Forelimb muscle (tissue), 1 donor: ENCODE results near the gene PDGFD. TPM values are rescaled to one million over a fixed set of nuclear protein-coding genes. Genes with fewer than 3 reads are reported as not detected.

ENCODE experiments used
- DNase-seq: peaks from one replicate; pipeline ENCODE4 v3.0.0-alpha.2; 2013; ENCODE audit warnings: low read depth
- polyA plus RNA-seq: library from polyadenylated mRNA; unstranded; fragments of 120-200 nt; gene quantifications from one replicate; pipeline ENCODE4 v1.2.1, GENCODE V29; 2013; ENCODE audit not compliant: insufficient read length

Gene PDGFD
- polyA plus RNA-seq, 1 donor = 16.5 TPM

- DNase-seq = no peak
These were observed 205.3 kb downstream of the PDGFD start for GRCh38 chr11:103958475-103959215.

GRCh38 chr11:103953797-103954486 lies 210.0 kb downstream of the PDGFD start:
- DNase-seq = no peak

GRCh38 chr11:103949781-103950180 lies 214.2 kb downstream of the PDGFD start:
- no peak for DNase-seq

- no peak for DNase-seq
These were observed 215.7 kb downstream of the PDGFD start for GRCh38 chr11:103948187-103948763.

- DNase-seq = no peak
These were observed 216.4 kb downstream of the PDGFD start for GRCh38 chr11:103947546-103947919.

- DNase-seq = no peak
These were observed 217.0 kb downstream of the PDGFD start for GRCh38 chr11:103946793-103947545.

- DNase-seq = no peak
These were observed 219.6 kb downstream of the PDGFD start for GRCh38 chr11:103944251-103944940.

GRCh38 chr11:103942646-103943045 lies 221.3 kb downstream of the PDGFD start:
- no peak for DNase-seq

- no peak for DNase-seq
These were observed 223.4 kb downstream of the PDGFD start for GRCh38 chr11:103940551-103940950.

- DNase-seq = no peak
These were observed 224.3 kb downstream of the PDGFD start for GRCh38 chr11:103939694-103940093.

- no peak for DNase-seq
These were observed 227.9 kb downstream of the PDGFD start for GRCh38 chr11:103936059-103936458.

GRCh38 chr11:103935219-103935618 lies 228.7 kb downstream of the PDGFD start:
- no peak for DNase-seq

- no peak for DNase-seq
These were observed 234.6 kb downstream of the PDGFD start for GRCh38 chr11:103929170-103929903.

- no peak for DNase-seq
These were observed 235.2 kb downstream of the PDGFD start for GRCh38 chr11:103928802-103929161.

GRCh38 chr11:103928040-103928801 lies 235.7 kb downstream of the PDGFD start:
- no peak for DNase-seq

- DNase-seq = no peak
These were observed 236.4 kb downstream of the PDGFD start for GRCh38 chr11:103927535-103927934.

- DNase-seq = no peak
These were observed 237.0 kb downstream of the PDGFD start for GRCh38 chr11:103926990-103927389.

GRCh38 chr11:103924166-103925013 lies 239.6 kb downstream of the PDGFD start:
- no peak for DNase-seq

GRCh38 chr11:103923451-103923931 lies 240.5 kb downstream of the PDGFD start:
- DNase-seq = no peak
